ENCODE results near the gene WASHC4. TPM values are rescaled to one million over a fixed set of nuclear protein-coding genes. Genes with fewer than 3 reads are reported as not detected.

WASHC4 gene
- total and polyA plus RNA-seq, 2 donors (not counting 3 experiments of a cell fraction or from before 2014, with no cell fraction given), result 30.4 to 123 TPM

GRCh38 chr12:105110851-105111250, 3.3 kb downstream of the WASHC4 start:
- H3K4me2 ChIP-seq (ENCODE audit: insufficient read depth, low read length), result peak overlapping the region; percentile 98
- DNase-seq (ENCODE audit: low read depth, low spot score) (peak; percentile 44), FAIRE-seq (no peak)
- no peaks in the 10 kb centered on the region for H3K9me1 ChIP-seq (replicated peaks; ENCODE audit: control insufficient read depth, extremely low read depth, insufficient read depth, low read length)
- H3K9me3 ChIP-seq (replicated peaks; ENCODE audit: control insufficient read depth, insufficient read depth, low read length), result no peaks in the 10 kb centered on the region
- H3K27ac ChIP-seq (ENCODE audit: insufficient read depth, low read depth, low read length), result peak overlapping the region; percentile 68
- dilution Hi-C loops (cut with MboI; ENCODE audit: extremely low pct_ligation_motif_present, low sequenced_read_pairs) (no loop called here), intact Hi-C loops (cut with micrococcal nuclease) (no loop called here)
- no peak for TF ChIP-seq FOS (IDR thresholded peaks at IDR 0.05; ENCODE audit: borderline replicate concordance, insufficient read depth, low read length)
- no peak for TF ChIP-seq MAX (IDR thresholded peaks at IDR 0.05; ENCODE audit: insufficient read depth, insufficient read length)
- no peak for TF ChIP-seq POLR2AphosphoS5 (IDR thresholded peaks at IDR 0.05; ENCODE audit: insufficient read depth, low read depth, low read length)
- no TSS peak for BruUV-seq (replicated peaks)
- peaks cover 0 to 24% of the 10 kb centered on the region in 2 experiments for H3K36me3 ChIP-seq (ENCODE audit: control insufficient read depth in 2 of 2, extremely low read depth in 1 of 2, insufficient read depth in 2 of 2, low read length in 2 of 2)
- H3K79me2 ChIP-seq (ENCODE audit: control insufficient read depth, insufficient read depth, low read length), result peaks cover 71% of the 10 kb centered on the region
- H4K20me1 ChIP-seq (replicated peaks; ENCODE audit: control insufficient read depth, extremely low read depth, insufficient read depth, low read length), result peaks cover 12% of the 10 kb centered on the region
- ChIA-PET POLR2A (no interaction called here), CTCF (interaction anchor here (1.4 kb wide), 1 partner anchor 273 kb away, joined by 3 read pairs; no protein-coding TSS in a partner anchor)
- peaks cover 24% of the 10 kb centered on the region for H3K4me1 ChIP-seq (ENCODE audit: control insufficient read depth, extremely low read depth, insufficient read depth, low read length)
- peak overlapping the region; percentile 29 to 99 (median 96) for H3K4me3 ChIP-seq (replicated peaks in 1 of 3; ENCODE audit: insufficient read depth in 1 of 3, low read depth in 1 of 3, low read length in 3 of 3)
- H3K9ac ChIP-seq (replicated peaks; ENCODE audit: extremely low read depth, insufficient read depth, low read length), result peak overlapping the region; percentile 83
- H3K27me3 ChIP-seq (ENCODE audit: control insufficient read depth in 2 of 2, insufficient read depth in 2 of 2, low read length in 2 of 2), result no peaks in the 10 kb centered on the region
- no peak overlapping the region for H2AFZ ChIP-seq (ENCODE audit: low read depth, low read length)

- FAIRE-seq, result no peak
- ChIA-PET CTCF (no interaction called here), POLR2A (no interaction called here)
- Histone ChIP-seq H3K4me2 (ENCODE audit: insufficient read depth, low read length) (no peak overlapping the region), H3K36me3 (ENCODE audit: control insufficient read depth in 2 of 2, extremely low read depth in 1 of 2, insufficient read depth in 2 of 2, low read length in 2 of 2) (peaks cover 4 to 38% of the 10 kb centered on the region in 2 experiments), H3K79me2 (ENCODE audit: control insufficient read depth, insufficient read depth, low read length) (peaks cover 75% of the 10 kb centered on the region), H3K27me3 (ENCODE audit: control insufficient read depth in 2 of 2, insufficient read depth in 2 of 2, low read length in 2 of 2) (no peaks in the 10 kb centered on the region), H2AFZ (ENCODE audit: low read depth, low read length) (no peak overlapping the region), H3K9me1 (replicated peaks; ENCODE audit: control insufficient read depth, extremely low read depth, insufficient read depth, low read length) (no peaks in the 10 kb centered on the region), H4K20me1 (replicated peaks; ENCODE audit: control insufficient read depth, extremely low read depth, insufficient read depth, low read length) (peaks cover 12% of the 10 kb centered on the region), H3K4me3 (replicated peaks in 1 of 3; ENCODE audit: insufficient read depth in 1 of 3, low read depth in 1 of 3, low read length in 3 of 3) (no peak overlapping the region), H3K27ac (ENCODE audit: insufficient read depth, low read depth, low read length) (no peak overlapping the region), H3K9ac (replicated peaks; ENCODE audit: extremely low read depth, insufficient read depth, low read length) (no peak overlapping the region), H3K9me3 (replicated peaks; ENCODE audit: control insufficient read depth, insufficient read depth, low read length) (no peaks in the 10 kb centered on the region), H3K4me1 (ENCODE audit: control insufficient read depth, extremely low read depth, insufficient read depth, low read length) (peaks cover 19% of the 10 kb centered on the region)
- dilution Hi-C loops (cut with MboI; ENCODE audit: extremely low pct_ligation_motif_present, low sequenced_read_pairs), result no loop called here
- DNase-seq (ENCODE audit: low read depth, low spot score), result no peak
- intact Hi-C loops (cut with micrococcal nuclease), result no loop called here
- BruUV-seq (replicated peaks), result no TSS peak
- TF ChIP-seq POLR2A (IDR thresholded peaks at IDR 0.05; ENCODE audit: low read depth, low read length) (no peak), FOS (IDR thresholded peaks at IDR 0.05; ENCODE audit: borderline replicate concordance, insufficient read depth, low read length) (no peak), MYC (IDR thresholded peaks at IDR 0.05; ENCODE audit: low read depth, low read length) (no peak), MAX (IDR thresholded peaks at IDR 0.05; ENCODE audit: insufficient read depth, insufficient read length) (no peak)
Observed at GRCh38 chr12:105113094-105113493, 5.6 kb downstream of the WASHC4 start.
